ENCODE data around the gene TMED10.
"Not testable (repeated sequence)": the region's sequence is repeated elsewhere in the genome, so short reads cannot be mapped to it uniquely, and the experiment has no call there.

TMED10 gene

DNA sequence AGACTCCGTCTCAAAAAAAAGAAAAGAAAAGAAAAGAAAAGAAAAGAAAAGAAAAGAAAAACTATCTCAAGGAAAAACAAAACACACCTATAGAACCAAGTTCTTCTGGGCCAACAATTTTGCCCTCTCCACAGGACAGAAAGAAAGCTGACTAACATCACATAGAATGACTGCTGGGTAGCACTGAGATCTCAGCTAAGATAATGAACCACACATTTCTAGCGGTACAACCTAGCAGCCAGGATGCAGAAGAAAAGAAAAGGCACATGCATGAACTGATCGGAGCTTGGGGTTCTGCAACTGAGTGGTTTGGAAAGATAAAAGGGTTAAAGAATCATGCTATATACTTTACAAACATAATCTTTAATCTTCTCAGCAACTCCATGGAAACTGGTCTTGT, 19.5 kb downstream of the TMED10 start:
- no peak for DNase-seq

GRCh38 chr14:75156111-75156510, 20.3 kb downstream of the TMED10 start:
- DNase-seq = no peak

DNA sequence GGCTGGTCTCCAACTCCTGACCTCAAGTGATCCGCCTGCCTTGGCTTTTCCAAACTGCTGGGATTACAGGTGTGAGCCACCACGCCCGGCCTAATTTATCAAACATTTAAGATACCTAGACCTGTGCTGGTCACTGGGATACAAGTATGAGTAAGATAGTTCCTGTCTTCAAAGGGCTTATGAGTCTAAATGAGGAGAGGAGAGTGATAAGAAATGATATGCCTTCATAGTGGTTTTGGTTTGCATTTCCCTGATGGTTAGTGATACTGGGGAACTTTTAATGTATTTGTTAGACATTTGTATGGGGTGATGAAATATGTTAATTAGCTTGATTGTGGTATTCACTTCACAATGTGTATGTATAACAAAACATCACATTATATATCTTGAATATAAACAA, 21.2 kb downstream of the TMED10 start:
- no peak for DNase-seq

GRCh38 chr14:75153295-75153694, 23.1 kb downstream of the TMED10 start:
- no peak for DNase-seq

- DNase-seq = peak in 1 of 2 donors; percentile 36
Observed at GRCh38 chr14:75151851-75152250, 24.6 kb downstream of the TMED10 start.

DNA sequence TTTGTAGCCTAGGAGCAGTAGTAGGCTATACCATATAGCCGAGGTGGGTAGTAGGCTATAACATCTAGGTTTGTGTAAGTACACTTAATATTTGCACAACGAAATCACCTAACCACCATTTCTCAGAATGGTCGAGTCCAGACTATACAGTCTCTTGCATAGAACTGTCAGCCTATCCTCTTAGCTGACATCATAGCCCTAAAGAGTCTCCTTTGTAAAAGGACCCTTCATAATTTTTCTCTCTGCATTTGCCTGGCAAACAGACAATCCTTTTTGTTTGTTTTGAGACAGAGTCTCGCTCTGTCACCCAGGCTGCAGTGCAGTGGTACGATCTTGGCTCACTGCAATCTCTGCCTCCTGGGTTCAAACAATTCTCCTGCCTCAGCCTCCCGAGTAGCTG, 25.8 kb downstream of the TMED10 start:
- DNase-seq = not testable (repeated sequence)

GRCh38 chr14:75150150-75150549, 26.3 kb downstream of the TMED10 start:
- DNase-seq = peak in 1 of 2 donors; percentile 47

- peak; percentile 74 to 78 for DNase-seq
Observed at GRCh38 chr14:75147423-75148071, 28.9 kb downstream of the TMED10 start.

DNA sequence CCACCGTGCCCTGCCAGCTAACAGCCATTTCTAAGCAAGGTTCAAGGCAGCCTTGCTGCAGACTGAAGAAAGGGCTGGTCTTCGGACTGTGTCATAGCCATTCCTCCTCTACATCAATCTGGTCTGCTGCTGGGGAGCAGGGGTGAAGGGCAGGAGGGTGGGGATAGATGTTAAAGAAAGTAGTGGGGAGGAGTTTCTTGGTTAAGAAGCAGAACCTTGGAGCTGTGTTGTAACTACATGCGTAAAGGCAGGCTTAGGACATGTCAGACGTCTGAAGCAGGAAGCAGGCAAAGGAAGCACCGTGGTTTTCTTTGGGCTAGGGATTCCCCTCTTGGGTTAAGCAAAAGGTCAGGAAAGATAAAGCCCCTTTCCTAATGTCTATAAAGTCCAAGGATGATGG, 31.5 kb downstream of the TMED10 start:
- peak; percentile 85 to 87 for DNase-seq

DNA sequence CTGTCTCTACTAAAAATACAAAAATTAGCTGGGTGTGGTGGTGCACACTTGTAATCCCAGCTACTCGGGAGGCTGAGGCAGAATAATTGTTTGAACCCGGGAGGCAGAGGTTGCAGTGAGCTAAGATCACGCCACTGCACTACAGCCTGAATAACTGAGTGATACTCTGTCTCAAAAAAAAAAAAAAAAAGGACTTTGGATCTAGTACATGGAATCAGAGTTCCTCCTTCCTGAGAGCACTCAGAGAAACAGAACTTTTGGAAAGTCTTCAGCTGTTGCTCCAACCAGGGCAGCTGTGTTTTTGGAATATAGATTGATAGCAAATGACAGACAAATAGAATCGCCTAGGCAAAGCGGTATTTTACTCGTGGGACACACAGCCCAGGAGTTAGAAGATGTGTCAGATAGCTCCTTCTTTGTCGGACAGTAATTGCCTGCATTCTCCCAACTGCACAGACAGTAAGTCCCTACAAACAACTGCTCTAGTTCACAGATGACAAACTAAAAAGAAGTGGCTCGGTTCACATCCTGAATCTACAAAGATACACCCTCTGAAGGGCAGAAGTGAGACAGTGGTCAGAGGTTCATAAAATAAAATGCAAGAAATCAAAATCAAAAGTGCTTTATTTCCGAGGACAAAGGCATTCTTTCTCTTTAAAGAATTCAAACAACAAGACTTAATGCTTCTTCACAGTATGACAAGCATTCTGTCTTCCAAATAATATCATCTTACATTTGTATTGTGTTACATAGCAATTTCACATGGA, 32.5 kb downstream of the TMED10 start:
- no peak for DNase-seq

GRCh38 chr14:75142494-75142893, 33.9 kb downstream of the TMED10 start:
- DNase-seq = no peak

DNA sequence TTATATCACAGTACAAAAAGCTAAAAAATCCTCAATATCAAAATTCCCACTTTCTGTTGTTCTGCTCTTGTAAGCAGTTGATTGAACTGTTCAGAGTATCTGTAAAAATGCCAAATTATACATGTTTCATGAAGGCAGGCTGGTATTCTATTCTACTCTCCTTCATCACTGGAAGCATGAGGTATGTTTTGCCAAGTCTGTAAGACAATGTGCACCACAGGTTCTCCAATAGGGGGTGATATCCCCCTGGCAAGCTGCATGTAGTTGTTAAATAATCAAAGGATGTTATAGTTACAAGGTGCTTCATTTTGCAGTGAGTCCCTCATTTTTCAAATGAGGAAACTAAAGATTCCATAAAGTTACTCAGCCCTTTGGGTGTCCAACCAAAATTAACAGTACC, 34.4 kb downstream of the TMED10 start:
- DNase-seq = no peak

DNA sequence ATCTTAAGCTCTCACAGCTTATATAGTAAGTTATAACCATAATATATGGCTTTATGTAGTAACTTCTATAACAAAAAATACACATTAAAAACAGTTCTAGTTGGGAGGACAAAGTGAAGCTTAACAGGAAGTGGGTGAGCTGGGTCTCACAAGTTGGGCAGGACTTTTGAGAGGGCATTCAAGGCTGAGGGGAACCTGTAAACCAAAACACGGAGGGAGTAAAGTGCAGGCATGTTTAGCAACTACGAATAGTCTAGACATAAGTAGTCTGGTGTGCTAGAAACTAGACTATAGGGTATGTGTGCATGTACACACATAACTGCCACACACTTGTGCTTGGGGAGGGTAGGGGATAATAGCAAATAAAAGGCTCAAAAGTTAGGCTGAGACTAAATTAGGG, 35.4 kb downstream of the TMED10 start:
- no peak for DNase-seq

- no peak for DNase-seq
Observed at GRCh38 chr14:75140620-75141019, 35.8 kb downstream of the TMED10 start.

DNA sequence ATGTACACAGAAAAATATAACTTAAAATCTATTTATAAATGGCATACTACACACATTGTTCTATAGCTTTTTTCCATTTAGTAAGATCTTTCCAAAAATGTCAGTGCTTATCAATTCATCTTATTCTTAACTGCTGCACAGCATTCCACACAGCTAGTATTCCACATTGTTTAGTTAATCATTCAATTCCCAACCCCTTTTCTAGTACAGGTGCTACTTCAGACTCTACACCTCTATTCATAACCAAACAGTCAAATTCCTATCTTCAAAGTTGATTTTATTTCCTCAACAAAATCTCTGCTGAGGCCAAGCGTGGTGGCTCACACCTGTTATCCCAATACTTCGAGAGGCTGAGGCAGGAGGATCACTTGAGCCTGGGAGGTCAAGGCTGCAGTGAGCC, 37.2 kb downstream of the TMED10 start:
- DNase-seq = no peak

DNA sequence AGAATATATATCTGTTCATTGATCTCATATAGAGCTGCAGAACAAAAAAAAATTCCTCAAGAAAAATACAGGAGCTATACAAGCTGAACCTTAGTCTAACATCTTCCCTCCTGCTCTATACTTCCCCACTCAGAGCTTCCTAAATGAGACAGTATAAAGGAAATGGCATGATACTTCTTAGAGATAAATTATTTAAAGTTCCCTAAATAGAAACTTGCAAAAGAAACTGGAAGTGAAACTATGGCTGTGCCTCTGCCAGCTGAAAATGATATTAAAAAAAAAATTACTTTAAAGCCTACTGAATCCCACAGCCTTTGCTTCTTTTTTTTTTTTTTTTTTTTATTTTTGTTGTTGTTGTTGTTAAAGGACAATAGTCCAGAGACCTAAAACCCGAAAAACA, 37.9 kb downstream of the TMED10 start:
- DNase-seq = peak; percentile 69 to 70

DNA sequence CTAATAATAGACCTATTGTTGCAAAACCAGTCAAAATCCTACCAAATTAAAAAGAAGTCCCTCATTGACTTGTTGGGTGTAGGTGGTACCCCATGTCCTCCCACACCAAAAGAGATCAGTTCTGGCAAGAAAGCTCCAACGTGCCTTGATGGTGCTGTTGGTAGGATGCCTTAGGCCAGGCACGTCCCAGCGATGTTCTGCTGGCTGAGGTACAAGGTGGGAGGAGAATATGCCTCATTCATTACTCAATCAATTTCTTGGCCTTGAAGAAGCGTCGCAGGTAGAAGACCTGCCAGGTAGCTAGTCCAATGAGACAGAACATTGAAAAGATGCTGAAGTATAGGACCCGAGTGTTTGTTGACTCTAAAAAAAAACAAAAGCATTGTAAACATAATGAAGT, 41.8 kb downstream of the TMED10 start:
- no peak for DNase-seq

DNA sequence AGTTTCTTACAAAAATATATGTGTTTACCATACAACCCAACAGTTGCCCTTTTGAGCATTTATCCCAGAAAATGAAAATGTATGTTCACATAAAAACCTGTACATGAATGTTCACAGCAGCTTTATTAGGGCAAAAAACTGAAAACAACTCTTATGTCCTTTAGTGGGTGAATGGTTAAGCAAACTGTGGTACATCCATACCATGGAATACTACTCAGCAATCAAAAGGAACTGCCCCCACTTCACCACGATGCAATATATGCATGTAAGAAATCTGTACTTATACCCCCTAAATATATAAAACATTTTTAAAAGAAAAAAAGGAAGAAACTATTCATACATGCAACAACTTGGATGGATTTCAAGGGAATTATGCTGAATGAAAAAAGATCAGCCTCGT, 42.8 kb downstream of the TMED10 start:
- no peak for DNase-seq

DNA sequence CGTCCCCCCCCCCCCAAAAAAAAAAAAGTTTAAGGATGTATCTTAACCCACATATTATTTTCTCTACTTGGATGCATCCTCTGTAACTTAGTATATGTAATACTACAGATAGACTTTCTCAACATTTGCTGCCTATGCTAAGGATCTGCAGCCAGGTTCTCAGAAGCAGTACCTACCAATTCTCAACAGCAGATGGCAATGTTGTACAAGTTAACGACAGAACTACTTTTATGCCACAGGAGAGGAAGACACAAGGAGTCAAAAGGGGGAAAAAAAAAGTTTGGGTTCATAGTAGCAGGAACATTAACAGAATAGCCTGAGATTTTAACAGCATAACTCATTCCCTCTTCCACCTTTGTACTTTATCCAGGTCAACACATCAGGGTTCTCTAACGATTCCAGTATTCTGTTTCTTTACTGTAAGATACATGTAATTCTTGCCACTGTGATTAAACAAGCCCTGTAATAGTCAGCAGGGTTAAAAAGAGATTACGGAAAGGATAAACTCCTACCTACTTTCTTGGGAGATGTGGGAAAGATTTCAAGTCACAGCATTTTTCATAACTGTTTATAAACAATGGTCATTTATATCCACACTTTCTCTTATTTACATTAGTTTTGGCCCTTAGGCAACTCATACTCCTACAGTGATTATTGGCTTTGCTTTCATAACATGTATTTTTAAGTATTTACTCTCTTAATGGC, 43.9 kb downstream of the TMED10 start:
- DNase-seq = peak; percentile 64 to 97

GRCh38 chr14:75128596-75128990, 47.8 kb downstream of the TMED10 start:
- no peak for DNase-seq

DNA sequence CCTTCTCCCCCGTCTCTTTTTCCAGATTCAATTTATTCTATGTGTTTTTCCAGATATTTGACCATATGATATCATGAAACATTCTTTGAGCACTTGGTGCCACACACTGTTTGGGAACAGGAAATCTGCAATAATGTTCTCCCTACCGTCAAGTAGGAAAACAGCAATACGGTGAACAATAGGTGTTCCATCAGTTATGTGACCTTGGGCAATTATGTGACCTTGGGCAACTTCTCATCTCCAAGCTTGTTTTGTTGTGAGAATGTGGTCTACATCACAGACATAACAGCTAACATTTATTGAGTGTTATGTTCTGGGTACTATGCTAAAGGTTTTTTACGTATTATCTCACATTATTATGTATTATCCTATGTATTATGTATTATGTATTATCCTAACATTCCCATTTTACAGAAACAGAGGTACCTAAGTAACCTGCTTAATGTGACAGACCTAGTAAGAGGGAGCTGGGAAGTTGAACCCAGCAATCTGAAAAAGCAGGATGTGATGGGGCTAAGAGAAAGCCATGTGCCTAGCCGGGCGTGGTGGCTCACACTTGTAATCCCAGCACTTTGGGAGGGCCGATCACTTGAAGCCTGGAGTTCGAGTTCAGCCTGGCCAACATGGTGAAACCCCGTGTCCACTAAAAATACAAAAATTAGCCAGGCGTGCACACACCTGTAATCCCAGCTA, 48.4 kb downstream of the TMED10 start:
- no peak for DNase-seq

DNA sequence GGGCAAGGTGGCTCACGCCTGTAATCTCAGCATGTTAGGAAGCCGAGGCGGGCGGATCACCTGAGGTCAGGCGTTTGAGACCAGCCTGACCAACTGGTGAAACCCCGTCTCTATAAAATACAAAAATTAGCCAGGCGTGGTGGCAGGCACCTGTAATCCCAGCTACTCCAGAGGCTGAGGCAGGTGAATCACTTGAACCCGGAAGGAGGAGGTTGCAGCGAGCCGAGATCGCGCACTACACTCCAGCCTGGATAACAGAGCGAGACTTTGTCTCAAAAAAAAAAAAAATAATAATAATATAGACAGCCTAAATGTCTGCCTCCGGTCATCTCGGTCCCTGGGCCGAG, 49.0 kb downstream of the TMED10 start:
- not testable (repeated sequence) for DNase-seq

- DNase-seq = peak; percentile 83 to 85
Observed at GRCh38 chr14:75126679-75127473, 49.5 kb downstream of the TMED10 start, which contains the start of gene NEK9. NEK9 (minus strand) TSS chr14:75127048; CDS start chr14:75126921, 127 bp downstream.

Data from inflammatory macrophage treated with lipopolysaccharide for 1 hour (primary cell).